ENCODE measurements around the gene MYBPHL.

MYBPHL gene, protein sequence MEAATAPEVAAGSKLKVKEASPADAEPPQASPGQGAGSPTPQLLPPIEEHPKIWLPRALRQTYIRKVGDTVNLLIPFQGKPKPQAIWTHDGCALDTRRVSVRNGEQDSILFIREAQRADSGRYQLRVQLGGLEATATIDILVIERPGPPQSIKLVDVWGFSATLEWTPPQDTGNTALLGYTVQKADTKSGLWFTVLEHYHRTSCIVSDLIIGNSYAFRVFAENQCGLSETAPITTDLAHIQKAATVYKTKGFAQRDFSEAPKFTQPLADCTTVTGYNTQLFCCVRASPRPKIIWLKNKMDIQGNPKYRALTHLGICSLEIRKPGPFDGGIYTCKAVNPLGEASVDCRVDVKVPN

DNA sequence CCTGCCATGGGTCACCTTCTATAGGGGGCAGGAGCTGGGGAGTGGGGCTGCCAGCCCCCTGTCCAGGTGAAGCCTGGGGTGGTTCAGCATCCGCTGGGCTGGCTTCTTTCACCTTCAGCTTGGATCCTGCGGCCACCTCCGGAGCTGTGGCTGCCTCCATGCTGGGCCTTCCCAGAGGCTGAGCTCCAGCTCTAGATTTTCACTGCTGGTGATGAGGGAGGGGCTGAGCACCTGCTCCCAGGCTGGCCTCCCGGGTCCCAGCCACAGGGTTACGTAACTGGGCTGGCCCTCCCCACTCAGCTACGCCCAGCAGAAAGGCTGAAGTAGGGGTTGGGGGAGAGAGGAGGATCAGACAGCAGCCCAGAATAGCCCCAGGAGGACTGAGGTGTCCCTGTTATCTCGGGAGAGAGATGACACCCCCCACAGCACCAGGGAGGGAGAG, at the start of gene MYBPHL:
MYBPHL (minus strand) TSS at position 180 of the 442 bp plus-strand sequence; CDS start at position 160, 20 bp downstream.
- DNase-seq (ENCODE audit: low read depth), result no peak

DNA sequence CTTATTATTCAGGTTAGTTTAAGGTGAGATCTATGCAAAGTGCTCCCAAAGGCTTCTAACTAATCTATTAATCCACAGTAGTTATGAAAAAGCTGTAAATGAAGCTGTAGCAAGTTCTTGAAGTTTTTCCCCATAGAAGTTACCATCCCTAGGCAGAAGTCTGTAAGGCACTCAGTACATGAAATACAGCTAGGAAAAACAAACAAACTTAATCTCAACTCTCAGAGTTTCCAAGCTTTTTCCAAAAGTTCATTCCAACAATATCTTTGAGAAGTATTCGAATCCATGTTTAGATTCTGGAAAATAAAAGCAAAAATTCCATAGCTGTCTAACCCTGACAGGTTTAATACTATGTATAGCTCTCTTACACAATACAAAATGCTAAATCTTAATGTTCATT, 49.7 kb upstream of the MYBPHL start:
- no peak for DNase-seq (ENCODE audit: low read depth)

DNA sequence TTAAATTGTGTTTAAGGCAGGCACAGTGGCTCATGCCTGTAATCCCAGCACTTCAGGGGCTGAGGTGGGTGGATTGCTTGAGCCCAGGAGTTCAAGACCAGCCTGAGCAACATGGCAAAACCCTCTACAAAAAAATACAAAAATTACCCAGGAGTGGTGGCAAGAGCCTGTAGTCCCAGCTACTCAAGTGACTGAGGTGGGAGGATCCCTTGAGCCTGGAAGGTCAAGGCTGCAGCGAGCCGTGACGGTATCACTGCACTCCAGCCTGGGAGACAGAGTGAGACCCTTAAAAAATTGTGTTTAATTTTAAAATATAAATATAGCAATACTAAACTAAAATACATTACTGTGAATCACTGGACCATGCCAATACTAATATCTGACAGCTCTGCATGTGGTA, 48.1 kb upstream of the MYBPHL start:
- DNase-seq (ENCODE audit: low read depth), result no peak

DNA sequence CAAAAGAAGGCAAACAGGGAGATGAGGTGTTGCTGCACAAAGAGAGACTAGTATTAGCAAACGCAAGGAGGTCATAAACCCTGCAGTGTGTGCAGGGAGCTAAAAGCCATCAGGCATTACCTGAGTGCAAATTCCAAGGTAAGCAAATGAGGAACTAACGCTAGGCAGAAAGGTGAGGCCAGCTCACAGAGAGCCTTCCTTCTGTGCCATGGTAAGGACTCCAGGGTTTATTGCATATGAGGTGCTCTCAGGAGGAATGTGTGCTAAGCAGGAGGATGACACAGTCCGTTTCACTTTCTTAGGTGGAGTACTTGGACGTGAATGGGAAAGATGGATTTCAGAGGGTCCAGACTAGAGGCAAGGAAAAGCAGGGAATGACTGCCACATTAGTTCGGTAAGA, 44.6 kb upstream of the MYBPHL start:
- no peak for DNase-seq (ENCODE audit: low read depth)

DNA sequence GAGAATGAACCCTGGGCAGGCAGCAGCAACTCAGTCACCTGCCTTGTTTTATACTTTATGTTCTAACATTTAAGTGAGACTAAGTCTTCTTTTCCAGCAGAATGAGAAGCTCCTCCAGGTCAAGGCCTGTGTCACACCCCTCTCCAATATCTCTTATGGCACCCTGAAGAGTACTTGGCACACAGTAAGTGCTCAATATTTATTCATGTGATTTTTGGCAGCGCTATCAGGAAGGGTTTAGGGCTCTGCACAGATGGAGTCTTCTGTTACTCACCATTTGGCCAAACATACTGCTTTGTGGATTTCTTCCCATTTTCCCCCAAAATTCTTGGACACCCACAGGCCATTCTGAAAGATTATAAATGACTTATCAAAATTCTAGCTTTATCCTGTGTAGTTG, 43.8 kb upstream of the MYBPHL start:
- no peak for DNase-seq (ENCODE audit: low read depth)

DNA sequence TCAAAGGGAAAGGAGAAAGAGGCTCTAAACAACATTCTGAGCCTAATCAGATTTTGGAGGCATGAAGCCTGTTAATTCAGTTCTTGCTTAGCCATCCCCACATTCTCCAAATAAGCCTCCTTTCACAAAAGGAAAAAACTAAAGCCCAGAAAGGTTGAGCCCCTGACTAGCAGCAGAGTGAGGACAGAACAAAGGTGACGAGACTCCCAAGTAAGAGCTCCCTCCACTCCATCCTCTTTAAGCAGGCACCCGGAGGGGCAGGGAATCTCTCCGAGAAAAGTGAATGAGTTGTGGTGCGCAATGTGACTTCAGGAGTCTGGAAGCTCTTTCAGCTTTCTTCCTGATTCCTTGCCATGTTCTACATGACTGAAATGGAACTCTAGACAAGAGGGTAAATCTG, 43.4 kb upstream of the MYBPHL start:
- DNase-seq (ENCODE audit: low read depth), result no peak

DNA sequence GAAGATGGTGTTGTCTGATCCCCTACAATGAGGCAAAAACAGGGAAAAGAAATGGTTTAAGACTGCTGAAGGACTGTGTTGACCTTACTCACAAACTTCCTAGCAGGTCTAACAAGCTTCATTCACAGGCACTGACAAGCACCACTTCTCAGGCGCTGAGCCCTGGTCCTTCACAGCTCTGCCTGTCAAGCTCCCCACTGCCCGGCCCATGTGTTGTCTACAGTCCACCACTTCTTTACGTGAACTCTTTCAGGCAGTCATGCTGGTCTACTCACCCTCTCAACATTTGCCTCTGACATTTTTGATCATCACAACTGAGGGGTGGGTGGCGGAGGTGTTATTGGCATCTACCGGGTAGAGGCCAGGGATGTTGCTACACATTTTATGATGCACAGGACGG, 40.7 kb upstream of the MYBPHL start:
- no peak for DNase-seq (ENCODE audit: low read depth)

DNA sequence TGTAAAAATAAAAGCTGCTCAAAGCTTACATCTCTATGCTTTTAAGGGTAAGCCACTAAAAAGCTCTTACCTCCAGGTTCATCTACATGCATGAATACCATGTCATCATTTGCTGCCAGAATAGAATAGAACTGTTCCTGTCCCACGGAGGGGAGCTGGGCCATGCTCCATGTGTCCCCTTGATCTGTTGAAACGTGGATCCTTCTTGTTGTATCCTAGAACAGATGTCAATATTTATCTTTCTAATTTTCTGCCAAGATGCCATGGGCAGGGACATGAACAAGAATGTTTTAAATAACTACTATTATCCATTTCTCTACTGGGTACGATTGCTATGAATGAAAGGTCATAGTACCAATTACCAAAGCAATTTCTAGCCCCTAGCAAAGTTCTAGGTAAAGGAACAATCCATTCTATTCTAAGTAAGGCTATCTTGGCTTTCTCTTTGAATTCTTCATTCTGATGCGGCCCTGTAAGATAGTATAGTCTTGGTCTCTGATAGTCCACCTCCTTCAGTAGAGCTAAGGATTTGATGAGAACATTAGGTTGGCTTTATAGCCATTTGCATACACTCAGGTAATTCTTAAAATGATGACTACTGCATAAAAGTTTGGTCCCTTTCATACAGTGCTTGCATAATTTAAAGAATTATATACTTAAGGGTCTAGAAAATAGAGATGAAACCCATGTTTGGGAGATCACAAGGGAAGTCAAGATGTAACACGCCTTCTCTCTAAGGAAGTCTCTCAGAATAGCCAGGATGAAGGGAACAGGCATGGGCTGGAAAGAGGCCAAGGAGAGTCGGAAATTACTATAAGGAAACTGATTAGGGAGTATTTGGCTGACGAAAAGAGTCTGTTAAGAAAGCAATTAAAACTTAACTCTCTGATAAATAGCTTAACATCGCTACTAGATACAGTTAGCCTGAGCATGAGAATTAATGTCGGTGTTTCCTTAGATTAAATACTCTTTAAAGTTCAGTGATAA, 35.4 kb upstream of the MYBPHL start:
- DNase-seq (ENCODE audit: low read depth), result no peak

DNA sequence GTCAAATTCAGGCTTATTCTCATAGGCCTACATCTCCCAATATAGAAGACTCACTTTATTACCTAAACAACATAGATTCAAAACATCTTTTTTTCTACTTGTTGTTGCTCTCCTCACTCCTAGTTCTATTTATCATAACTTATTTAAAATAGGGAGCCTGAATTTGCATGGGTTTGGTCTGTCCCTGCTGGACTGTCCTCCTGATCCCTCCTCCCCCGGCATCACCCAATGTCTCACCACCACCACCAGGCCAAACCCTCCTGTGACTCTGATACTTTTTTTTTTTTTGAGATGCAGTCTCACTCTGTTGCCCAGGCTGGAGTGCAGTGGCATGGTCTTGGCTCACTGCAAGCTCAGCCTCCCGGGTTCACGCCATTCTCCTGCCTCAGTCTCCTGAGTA, 31.8 kb upstream of the MYBPHL start:
- no peak for DNase-seq (ENCODE audit: low read depth)

DNA sequence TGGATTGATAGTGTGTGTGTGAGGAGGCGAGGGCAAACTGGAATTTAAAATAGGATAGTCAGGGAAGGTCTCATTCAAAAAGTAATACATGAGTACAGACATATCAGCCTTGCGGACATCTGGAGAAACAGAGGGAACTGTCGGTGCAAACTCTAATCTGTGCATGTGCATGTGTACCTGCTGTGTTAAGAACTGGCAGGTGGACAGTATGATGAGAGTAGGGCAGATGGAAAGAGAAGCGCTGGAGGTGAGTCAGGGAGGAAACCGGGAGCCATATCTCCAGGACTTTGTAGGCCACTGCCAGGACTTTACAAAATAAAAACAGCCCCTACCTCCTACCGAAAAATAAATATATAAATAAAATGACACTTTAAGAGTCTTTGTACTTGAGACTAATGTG, 31.3 kb upstream of the MYBPHL start:
- DNase-seq (ENCODE audit: low read depth), result no peak

DNA sequence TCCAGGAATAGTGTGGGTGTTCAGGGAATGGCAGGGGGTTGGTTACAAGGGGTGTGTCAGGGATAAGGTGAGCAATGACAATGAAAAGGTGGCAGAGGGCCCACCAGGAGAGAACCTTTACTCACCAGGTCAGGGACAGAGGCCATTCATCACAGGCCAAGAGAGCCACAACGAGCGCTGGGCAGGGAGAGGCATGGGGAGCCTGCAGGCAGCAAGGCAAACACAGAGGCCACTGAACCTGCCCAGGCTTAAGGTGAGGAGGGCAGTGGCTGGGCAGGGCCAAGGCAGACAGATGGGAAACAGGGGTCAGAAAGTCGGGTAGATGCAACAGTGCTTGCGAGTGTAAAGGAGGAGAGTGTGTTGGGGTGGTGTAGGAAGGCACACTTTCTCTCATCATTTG, 28.3 kb upstream of the MYBPHL start:
- DNase-seq (ENCODE audit: low read depth), result no peak

DNA sequence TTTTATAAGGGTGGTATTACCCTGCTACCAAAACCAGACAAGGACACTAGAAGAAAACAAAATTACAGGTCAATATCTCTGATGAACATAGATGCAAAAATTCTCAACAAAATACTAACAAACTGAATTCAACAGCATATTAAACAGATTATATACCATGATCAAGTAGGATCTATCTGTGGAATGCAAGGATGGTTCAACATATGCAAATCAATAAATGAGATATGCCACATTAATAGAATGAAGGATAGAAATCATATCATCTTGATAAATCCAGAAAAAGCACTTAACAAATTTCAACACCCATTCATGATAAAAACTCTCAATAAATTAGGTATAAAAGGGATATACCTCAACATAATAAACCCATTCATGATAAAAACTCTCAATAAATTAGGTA, 24.3 kb upstream of the MYBPHL start:
- DNase-seq (ENCODE audit: low read depth), result no peak

DNA sequence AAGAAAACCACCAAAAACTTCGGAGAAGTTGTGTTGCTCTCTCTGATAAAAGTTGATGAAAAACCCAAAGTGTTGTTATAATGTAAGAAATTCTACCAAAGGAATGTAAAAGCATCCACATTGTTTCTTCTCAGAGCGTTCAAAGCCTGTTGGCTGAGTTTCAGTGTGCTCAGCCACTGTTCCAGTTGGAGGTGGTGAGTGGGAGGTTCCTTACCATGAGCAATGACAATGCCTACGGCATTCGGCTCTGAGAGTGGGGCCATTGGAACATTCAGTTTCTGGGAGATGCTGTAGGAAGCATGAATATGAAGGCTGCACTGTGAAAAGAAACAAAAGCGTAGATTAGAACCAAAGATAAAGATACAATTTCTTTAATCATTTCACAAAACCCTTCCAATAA, 20.5 kb upstream of the MYBPHL start:
- DNase-seq (ENCODE audit: low read depth), result no peak

DNA sequence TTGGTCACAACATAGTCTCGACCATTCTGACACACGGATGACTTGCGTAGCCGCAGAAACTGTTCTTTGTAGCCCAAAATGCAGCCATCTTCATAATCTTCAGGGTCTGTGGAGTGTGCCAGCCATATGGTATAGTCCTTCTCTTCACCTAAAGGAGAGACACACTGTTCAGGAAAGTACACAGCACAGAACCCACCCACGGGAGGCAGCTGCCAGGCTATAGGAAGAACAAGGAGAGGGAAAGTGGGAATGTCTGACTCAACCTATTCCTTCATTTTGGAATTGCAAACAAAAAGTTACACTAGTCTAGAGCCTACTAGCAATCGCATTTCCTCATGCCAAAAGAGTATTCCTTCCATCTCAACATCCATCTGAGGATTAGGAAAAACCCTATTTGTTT, 16.2 kb upstream of the MYBPHL start:
- no peak for DNase-seq (ENCODE audit: low read depth)

DNA sequence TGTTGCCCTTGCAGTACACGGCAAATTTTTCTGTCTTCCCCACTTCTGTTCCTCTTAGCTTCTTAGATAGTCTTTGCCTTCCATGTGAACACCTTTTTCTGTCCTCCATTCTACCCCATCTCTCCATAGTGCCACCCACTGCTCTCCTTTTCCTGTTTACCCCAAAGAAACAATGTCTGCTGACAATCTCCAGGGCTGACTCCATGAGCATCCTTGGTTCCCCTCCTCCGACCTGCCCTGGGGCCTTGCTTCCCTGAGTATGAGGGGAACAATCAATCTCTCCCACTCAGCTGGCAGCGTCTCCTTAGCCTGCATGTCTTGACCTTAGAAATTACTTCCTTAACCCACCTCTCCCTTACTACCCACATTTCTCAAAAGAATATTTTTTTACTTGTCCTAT, 12.3 kb upstream of the MYBPHL start:
- DNase-seq (ENCODE audit: low read depth), result no peak

DNA sequence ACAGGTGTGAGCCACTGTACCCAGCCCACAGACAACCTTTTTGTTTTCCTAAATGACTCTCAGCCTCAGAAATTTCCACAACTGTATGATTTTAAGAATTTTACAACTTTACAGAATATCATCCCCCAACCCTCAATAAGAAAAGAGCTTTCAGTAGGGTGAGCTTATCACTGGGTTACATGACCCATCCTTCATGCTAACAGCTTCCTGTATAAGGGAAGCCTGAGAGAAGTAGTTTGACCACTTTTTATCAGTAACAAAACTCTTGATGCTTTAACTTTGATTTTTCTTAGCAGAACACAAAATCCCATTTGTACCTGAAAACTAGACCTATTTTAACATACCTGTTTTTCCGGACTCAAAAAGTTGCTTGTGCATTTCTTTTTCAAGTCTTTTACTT, 9.7 kb upstream of the MYBPHL start:
- no peak for DNase-seq (ENCODE audit: low read depth)

DNA sequence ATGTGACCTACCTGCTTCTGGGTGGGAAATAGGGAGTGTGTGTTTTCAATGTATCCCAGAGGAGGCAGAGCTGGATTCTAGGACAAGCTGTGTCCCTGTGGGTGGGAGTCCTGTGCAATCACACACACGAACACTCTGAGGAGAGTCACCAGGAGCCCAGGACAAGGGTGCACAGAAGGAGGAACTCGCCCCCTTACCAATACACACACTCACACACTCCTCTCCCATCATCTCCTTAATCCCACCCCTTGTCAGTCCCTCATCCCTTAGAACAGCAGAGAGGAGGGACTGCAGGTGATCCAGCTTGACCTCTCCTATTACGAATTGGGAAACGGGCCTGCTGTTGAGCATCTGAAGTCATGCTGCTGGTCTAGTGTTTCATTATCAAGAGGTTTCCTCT, 8.5 kb upstream of the MYBPHL start:
- DNase-seq (ENCODE audit: low read depth), result no peak

DNA sequence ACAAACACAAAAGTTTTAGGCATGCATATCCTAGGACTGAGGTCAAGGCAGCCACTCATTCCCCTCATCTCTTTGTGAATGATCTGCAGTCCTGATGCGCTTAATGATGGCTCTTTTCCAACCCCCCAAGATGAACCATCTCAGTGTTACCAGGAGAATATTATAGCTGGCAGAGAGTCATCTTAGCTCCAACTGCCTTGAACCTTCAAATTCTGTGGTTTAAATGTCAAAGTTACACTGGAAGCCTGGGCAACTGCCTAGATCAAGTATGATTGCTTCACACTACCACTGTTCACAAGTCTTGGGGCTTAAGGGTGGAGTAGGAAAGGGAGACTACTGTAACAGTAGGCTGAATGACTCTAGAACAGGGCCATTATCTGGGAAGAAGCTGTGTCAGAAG, 8.0 kb upstream of the MYBPHL start:
- peak; percentile 41 for DNase-seq (ENCODE audit: low read depth)

DNA sequence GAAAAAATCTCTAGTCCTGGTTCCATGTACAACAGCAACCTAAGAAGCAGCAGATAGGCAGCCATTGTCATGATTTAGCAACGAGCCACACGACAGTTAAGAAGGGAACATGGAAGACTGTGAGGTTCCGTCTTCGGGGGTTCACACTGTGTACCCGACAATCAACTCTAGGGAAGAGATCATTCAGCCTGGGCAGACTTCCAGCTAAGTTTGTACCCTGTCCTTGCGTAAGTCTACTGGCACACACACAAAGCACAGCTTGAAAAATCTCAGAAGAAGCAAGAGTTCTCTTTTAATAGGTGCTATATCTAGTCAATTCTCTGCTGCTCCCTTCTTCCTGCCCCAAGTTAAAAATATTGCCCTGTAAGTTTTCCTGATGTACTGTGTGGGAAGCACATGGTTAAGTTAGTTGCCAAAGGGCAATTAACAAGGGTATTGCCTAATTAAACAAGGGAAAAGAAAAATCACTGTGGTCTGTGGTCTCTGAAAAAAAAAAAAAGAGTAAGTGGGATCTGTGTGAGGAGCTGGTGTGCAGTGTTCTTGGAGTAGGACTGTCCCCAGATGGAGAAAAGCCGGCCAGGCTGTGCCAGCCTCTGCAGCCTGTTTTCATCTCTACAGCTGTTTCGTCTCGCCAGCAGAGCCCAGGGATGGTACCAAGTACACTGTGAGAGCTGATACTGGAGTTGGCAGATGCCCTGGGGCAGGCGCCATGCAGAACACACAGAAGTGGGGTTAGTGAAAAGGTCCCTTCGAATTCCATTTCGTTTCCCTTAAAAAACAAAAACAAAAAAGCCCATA, 6.4 kb upstream of the MYBPHL start:
- DNase-seq (ENCODE audit: low read depth), result no peak

DNA sequence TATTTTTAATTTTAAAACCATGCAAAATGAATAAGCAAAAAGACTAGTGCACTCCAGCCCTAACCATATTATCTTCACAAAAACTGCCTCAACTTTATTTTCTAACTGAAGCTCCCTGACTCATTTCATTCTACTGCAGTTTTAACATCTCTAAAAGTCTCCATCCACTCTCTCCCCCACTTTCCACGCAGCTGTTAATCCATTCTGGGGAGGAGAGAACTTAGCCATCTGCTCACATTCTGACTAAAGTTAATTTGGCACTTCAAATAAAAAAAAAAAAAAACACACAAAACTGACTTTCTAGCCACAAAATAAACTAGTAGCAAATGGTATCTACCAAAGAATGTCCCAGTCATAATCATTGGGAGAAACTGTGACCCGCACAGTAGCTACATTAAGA, 5.4 kb upstream of the MYBPHL start:
- no peak for DNase-seq (ENCODE audit: low read depth)

DNA sequence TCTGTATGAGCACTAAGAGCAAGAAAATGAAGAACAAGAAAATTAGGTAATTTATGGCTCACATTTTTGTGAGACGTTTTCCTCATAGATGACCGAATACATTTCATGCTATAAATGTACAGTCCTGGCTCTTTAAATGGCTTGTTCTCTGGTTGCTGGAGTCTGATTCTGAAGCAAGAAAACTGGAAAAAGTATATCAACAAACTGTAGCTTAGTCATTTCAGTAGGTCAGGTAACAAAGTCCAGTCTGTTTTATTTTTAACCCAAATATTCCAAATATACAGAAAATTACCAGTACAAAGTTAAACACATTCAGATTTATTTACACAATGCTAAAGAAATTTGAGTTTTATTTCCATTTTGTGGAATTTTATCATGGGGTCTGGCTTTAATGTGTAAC, 2.5 kb upstream of the MYBPHL start:
- DNase-seq (ENCODE audit: low read depth), result no peak

DNA sequence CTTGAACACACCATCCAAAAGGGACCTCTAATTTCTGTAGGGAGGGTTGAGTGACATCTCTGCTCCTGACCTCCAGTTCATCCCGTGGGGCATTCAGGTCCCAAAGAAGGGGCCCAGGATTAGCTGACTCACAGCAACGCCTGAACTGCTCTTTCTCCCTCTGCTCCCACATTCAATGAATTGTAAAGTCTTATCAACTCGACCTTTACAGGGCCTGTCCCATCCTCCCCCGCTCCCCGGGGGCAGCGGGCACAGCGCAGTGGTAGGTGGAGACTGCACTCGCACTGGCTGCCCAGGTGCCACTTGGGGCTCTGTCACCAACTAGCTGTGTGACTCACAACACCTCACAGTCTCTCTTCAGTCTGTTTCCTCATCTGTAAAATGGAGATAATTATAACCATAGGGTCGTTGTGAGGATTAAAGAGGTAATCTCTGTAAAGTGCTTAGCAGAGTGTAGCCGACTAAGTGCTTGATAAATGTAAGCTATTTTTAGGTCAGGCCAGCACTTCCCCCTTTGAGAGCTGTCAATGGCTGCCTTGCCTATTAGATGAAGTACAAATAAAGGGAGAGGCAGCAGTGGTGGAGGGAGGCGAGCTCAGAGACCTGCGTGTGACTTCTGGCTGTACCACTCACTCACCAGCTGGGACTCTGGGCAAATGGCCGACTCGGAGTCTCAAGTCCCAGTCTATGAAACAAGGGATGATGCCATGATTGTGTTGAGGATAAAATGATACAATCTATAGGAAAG, 637 bp upstream of the MYBPHL start:
- DNase-seq (ENCODE audit: low read depth), result no peak
